HFF-Myc (cell line): ENCODE data around the gene BAHD1.

Experiments used
- DNase-seq: peaks from one replicate; pipeline ENCODE4 v3.0.0-alpha.2; 2011; ENCODE audit warnings: low read depth; ENCODE audit errors: extremely low read depth
- H3K4me3 ChIP-seq: replicated peaks from 2 replicates; pipeline ENCODE4 v1.5.1; 2011; ENCODE audit warnings: low read depth, mild to moderate bottlenecking, control low read depth, low read length
- CTCF ChIP-seq: IDR thresholded peaks from 2 replicates; pipeline ENCODE4 v1.5.1; 2012; ENCODE audit warnings: mild to moderate bottlenecking, low read depth, low read length, control low read depth; ENCODE audit errors: missing control alignments

The BAHD1 gene

DNA sequence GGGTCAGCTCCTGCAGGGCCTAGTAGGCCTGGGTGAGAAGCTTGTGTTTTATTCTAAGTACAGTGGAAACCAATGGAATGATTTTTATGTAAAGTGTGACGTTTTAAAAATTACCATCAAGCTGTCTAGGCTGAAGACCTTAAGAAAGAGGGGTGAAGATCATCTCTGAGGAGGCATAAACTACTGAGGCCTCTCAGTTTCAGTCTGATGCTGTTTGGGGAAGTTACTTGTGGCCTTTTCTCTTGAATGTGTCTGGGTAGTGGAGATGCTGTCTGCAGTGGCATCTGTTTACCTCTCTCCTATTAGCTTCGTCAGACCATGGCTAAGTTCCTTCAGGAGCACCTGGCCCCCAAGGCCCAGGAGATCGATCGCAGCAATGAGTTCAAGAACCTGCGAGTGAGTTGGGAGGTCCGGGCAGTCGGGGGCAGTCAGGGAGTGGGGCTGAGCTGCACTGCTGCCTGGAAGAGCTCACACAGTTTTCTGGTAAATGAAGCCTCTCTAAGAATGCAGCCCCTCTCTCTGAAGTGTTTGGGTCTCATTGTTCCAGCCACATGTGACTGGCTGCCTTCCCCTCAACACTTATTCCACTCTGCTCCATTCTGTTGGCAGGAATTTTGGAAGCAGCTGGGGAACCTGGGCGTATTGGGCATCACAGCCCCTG is 33.3 kb upstream of the BAHD1 start:
- H3K4me3 ChIP-seq: peak overlapping the region; percentile 84
- TF ChIP-seq CTCF: no peak
- no peak for DNase-seq

GRCh38 chr15:40409366-40409765 is 31.4 kb upstream of the BAHD1 start:
- no peak overlapping the region for H3K4me3 ChIP-seq
- TF ChIP-seq CTCF: no peak

DNA sequence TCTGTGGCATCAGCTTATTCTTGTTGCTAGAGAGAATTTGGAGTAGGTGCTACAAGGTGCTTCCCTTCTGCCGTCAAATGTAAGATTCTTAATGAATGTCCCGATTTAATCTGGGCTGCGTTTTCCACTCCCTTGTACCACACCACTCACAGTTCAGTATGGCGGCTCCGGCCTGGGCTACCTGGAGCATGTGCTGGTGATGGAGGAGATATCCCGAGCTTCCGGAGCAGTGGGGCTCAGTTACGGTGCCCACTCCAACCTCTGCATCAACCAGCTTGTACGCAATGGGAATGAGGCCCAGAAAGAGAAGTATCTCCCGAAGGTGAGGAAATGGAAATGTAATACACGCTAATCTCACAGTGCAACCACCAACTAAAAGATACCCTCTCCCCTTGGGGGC is 30.3 kb upstream of the BAHD1 start:
- no peak overlapping the region for H3K4me3 ChIP-seq
- DNase-seq: no peak
- TF ChIP-seq CTCF: no peak

More at GRCh38 chr15:40409366-40409765, 31.4 kb upstream of the BAHD1 start:
- no peak for DNase-seq

- DNase-seq: no peak
- no peak overlapping the region for H3K4me3 ChIP-seq
- TF ChIP-seq CTCF: no peak
These were observed 28.5 kb upstream of the BAHD1 start for GRCh38 chr15:40412095-40412759.

DNA sequence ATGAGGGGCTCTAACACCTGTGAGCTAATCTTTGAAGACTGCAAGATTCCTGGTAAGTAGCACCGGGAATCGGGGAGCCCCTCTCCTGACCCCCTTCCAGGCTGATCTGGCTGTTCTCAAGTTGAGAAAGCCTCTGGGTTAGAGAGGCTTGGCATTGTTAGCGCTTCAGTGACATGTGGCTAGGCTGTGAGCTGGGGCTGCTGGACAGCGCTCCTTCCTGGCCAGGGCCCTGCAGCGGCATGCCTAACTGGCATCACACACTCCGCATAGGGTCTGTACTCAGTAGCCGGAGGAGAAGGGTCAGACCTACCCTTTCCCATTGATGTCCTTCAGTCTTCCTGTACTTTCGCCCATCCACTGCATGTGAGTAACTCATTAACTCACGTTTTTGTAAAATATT is 27.7 kb upstream of the BAHD1 start:
- no peak for TF ChIP-seq CTCF
- no peak overlapping the region for H3K4me3 ChIP-seq
- DNase-seq: no peak

DNA sequence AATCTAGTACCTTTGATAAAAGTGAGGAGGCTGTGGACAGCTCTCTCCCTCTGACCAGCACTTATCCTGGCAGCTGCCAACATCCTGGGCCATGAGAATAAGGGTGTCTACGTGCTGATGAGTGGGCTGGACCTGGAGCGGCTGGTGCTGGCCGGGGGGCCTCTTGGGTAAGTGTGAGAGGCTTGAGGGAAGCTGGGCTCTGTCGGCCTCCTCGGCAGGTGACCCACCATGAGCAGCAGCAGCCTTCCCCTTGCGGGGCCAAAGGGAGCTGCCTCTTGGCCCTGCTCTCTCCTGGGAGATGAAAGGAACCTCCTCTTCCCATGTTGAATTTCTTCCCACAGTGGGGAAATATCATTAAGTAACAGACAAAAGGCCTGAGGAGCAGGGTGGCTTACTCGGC is 25.9 kb upstream of the BAHD1 start:
- H3K4me3 ChIP-seq: no peak overlapping the region
- TF ChIP-seq CTCF: no peak
- no peak for DNase-seq
